ENCODE results near the gene GARIN3. TPM values are rescaled to one million over a fixed set of nuclear protein-coding genes. Genes with fewer than 3 reads are reported as not detected.

Gene GARIN3
- total RNA-seq, 1 donor from 2014 or later, result not detected

- no peak for FAIRE-seq
- DNase-seq (ENCODE audit: low spot score in 2 of 2), result no peak
Observed at GRCh38 chr5:157155297-157155696, 10.8 kb downstream of the GARIN3 start.

GRCh38 chr5:157150995-157151394 lies 15.1 kb downstream of the GARIN3 start:
- no peak for FAIRE-seq
- no peak for DNase-seq (ENCODE audit: low spot score in 2 of 2)

GRCh38 chr5:157148734-157149615 lies 17.1 kb downstream of the GARIN3 start:
- peak; percentile 22 to 60 for DNase-seq (ENCODE audit: low spot score in 2 of 2)
- no peak for FAIRE-seq

- DNase-seq (ENCODE audit: low spot score in 2 of 2), result peak; percentile 23 to 40
- FAIRE-seq, result no peak
Observed at GRCh38 chr5:157143127-157143971, 22.7 kb downstream of the GARIN3 start.

GRCh38 chr5:157142317-157143126 lies 23.5 kb downstream of the GARIN3 start, which contains the start of gene MED7:
Gene MED7 (minus strand): TSS chr5:157142865. CDS start chr5:157139431, 3,434 bp downstream.
- FAIRE-seq, result peak; percentile 95
- peak; percentile 74 to 93 for DNase-seq (ENCODE audit: low spot score in 2 of 2)

- DNase-seq (ENCODE audit: low spot score in 2 of 2), result no peak
Observed at GRCh38 chr5:157137691-157138090, 28.4 kb downstream of the GARIN3 start.

GRCh38 chr5:157132281-157132612 lies 33.8 kb downstream of the GARIN3 start:
- FAIRE-seq, result no peak
- no peak for DNase-seq (ENCODE audit: low spot score in 2 of 2)

More at GRCh38 chr5:157137691-157138090, 28.4 kb downstream of the GARIN3 start:
- no peak for FAIRE-seq

- no peak for FAIRE-seq
- DNase-seq (ENCODE audit: low spot score in 2 of 2), result no peak
Observed at GRCh38 chr5:157130925-157131324, 35.1 kb downstream of the GARIN3 start.

- no peak for FAIRE-seq
- no peak for DNase-seq (ENCODE audit: low spot score in 2 of 2)
Observed at GRCh38 chr5:157121709-157122108, 44.4 kb downstream of the GARIN3 start.

- DNase-seq (ENCODE audit: low spot score in 2 of 2), result no peak
- no peak for FAIRE-seq
Observed at GRCh38 chr5:157120102-157120501, 46.0 kb downstream of the GARIN3 start.

- no peak for FAIRE-seq
- no peak for DNase-seq (ENCODE audit: low spot score in 2 of 2)
Observed at GRCh38 chr5:157116483-157116954, 49.5 kb downstream of the GARIN3 start.

GRCh38 chr5:157115502-157115901 lies 50.6 kb downstream of the GARIN3 start:
- DNase-seq (ENCODE audit: low spot score in 2 of 2) (no peak), FAIRE-seq (no peak)

GRCh38 chr5:157115012-157115411 lies 51.1 kb downstream of the GARIN3 start:
- FAIRE-seq (no peak), DNase-seq (ENCODE audit: low spot score in 2 of 2) (no peak)

- FAIRE-seq (no peak), DNase-seq (ENCODE audit: low spot score in 2 of 2) (no peak)
Observed at GRCh38 chr5:157113002-157113401, 53.1 kb downstream of the GARIN3 start.

Other genes with a start within 250 kb of the GARIN3 start
- gene TIMD4, start 203.0 kb downstream of the GARIN3 start, total RNA-seq, result under 0.01 TPM
- gene HAVCR1, start 107.1 kb downstream of the GARIN3 start, total RNA-seq, result 0.82 TPM
- 7.3 TPM for gene HAVCR2, start 57.2 kb downstream of the GARIN3 start, total RNA-seq
- gene MED7, start 23.4 kb downstream of the GARIN3 start, total RNA-seq, result 44.4 TPM
- not detected for gene ITK, start 14.6 kb upstream of the GARIN3 start, total RNA-seq
- 71.7 TPM for gene CYFIP2, start 99.9 kb upstream of the GARIN3 start, total RNA-seq

All from frontal cortex (tissue), 4 donors.